Karpas-422 (cell line): Measurements from ENCODE around the gene MRPL32. TPM values are rescaled to one million over a fixed set of nuclear protein-coding genes. Genes with fewer than 3 reads are reported as not detected.

Experiments
- DNase-seq: peaks from one replicate; pipeline ENCODE4 v3.0.0-alpha.2; 2015
- H2AFZ ChIP-seq: fragments of 200-600 bp; sonication (generic); 2 replicates; pipeline ENCODE4 v1.6.1; 2014; ENCODE audit warnings: antibody characterized with exemption, low read length, mixed read lengths
- H3K27ac ChIP-seq: fragments of 200-600 bp; sonication (generic); 2 replicates; pipeline ENCODE4 v1.5.1; 2014; ENCODE audit warnings: mild to moderate bottlenecking, low read length, moderate library complexity
- H3K27me3 ChIP-seq: fragments of 200-600 bp; sonication (generic); 2 replicates; pipeline ENCODE4 v1.6.1; 2014; ENCODE audit warnings: low read length, mixed read lengths
- H3K36me3 ChIP-seq: fragments of 200-600 bp; sonication (generic); 2 replicates; pipeline ENCODE4 v1.6.1; 2014; ENCODE audit warnings: low read length, mixed read lengths; ENCODE audit not compliant: insufficient read depth
- H3K4me1 ChIP-seq: fragments of 200-600 bp; sonication (generic); 2 replicates; pipeline ENCODE4 v1.6.1; 2014; ENCODE audit warnings: mild to moderate bottlenecking, low read length, mixed read lengths
- H3K4me2 ChIP-seq: fragments of 200-600 bp; sonication (generic); 2 replicates; pipeline ENCODE4 v1.6.1; 2014; ENCODE audit warnings: low read length, low read depth, mild to moderate bottlenecking; ENCODE audit not compliant: poor library complexity, severe bottlenecking
- H3K4me3 ChIP-seq: fragments of 200-600 bp; sonication (generic); 2 replicates; pipeline ENCODE4 v1.5.1; 2014; ENCODE audit warnings: mild to moderate bottlenecking, antibody characterized with exemption, low read length, mixed read lengths
- H3K79me2 ChIP-seq: fragments of 200-600 bp; sonication (generic); 2 replicates; pipeline ENCODE4 v1.6.1; 2014; ENCODE audit warnings: mild to moderate bottlenecking, low read length, mixed read lengths
- H3K9ac ChIP-seq: fragments of 200-600 bp; sonication (generic); 2 replicates; pipeline ENCODE4 v1.6.0; 2014; ENCODE audit warnings: low read length
- H3K9me2 ChIP-seq: fragments of 200-600 bp; sonication (generic), shearing (Covaris generic); replicated peaks from 2 replicates; pipeline ENCODE4 v1.6.0; 2014; ENCODE audit warnings: mild to moderate bottlenecking, low read length, moderate library complexity; ENCODE audit not compliant: insufficient read depth
- H3K9me3 ChIP-seq: fragments of 300-700, 200-600 bp; sonication (generic); 2 replicates; pipeline ENCODE4 v1.6.1; 2014; ENCODE audit warnings: low read length, mixed read lengths
- H4K20me1 ChIP-seq: fragments of 200-600 bp; sonication (generic); 2 replicates; pipeline ENCODE4 v1.6.1; 2014; ENCODE audit warnings: mild to moderate bottlenecking, antibody characterized with exemption, low read length, low read depth; ENCODE audit not compliant: insufficient read depth
- total RNA-seq: library from RNA; depleted of rRNA; stranded (reverse); fragments of >200 nt; shearing (Covaris generic); gene quantifications from 2 replicates; pipeline ENCODE4 v1.2.3, GENCODE V29; 2014; ENCODE audit warnings: low replicate concordance

Gene MRPL32
- total RNA-seq, 1 experiment from 2014 or later = 41.6 TPM

- no peaks in the 10 kb centered on the region for H3K9me2 ChIP-seq
- no peak overlapping the region for H3K4me3 ChIP-seq
- no peak overlapping the region for H3K9ac ChIP-seq
- H3K27me3 ChIP-seq = no peaks in the 10 kb centered on the region
- H2AFZ ChIP-seq = no peak overlapping the region
- H3K4me1 ChIP-seq = no peaks in the 10 kb centered on the region
- H3K79me2 ChIP-seq = no peaks in the 10 kb centered on the region
- H3K36me3 ChIP-seq = no peaks in the 10 kb centered on the region
- H3K27ac ChIP-seq = no peak overlapping the region
- no peak overlapping the region for H3K4me2 ChIP-seq
- H3K9me3 ChIP-seq = no peaks in the 10 kb centered on the region
- H4K20me1 ChIP-seq = no peaks in the 10 kb centered on the region
- DNase-seq = no peak
Observed at GRCh38 chr7:42964293-42964692, 32.1 kb downstream of the MRPL32 start.

- Histone ChIP-seq H3K4me2 (no peak overlapping the region), H3K36me3 (no peaks in the 10 kb centered on the region), H3K79me2 (no peaks in the 10 kb centered on the region), H3K4me1 (no peaks in the 10 kb centered on the region), H3K27me3 (no peaks in the 10 kb centered on the region), H3K9ac (no peak overlapping the region), H2AFZ (no peak overlapping the region), H3K9me3 (no peaks in the 10 kb centered on the region), H3K9me2 (no peaks in the 10 kb centered on the region), H3K27ac (no peak overlapping the region), H4K20me1 (no peaks in the 10 kb centered on the region), H3K4me3 (no peak overlapping the region)
- DNase-seq = no peak
Observed at GRCh38 chr7:42964849-42965805, 33.0 kb downstream of the MRPL32 start.

GRCh38 chr7:42967391-42967790, 35.2 kb downstream of the MRPL32 start:
- no peaks in the 10 kb centered on the region for H3K27me3 ChIP-seq
- DNase-seq = no peak
- no peaks in the 10 kb centered on the region for H3K36me3 ChIP-seq
- no peaks in the 10 kb centered on the region for H3K9me3 ChIP-seq
- H3K4me1 ChIP-seq = no peaks in the 10 kb centered on the region
- H3K79me2 ChIP-seq = no peaks in the 10 kb centered on the region
- no peak overlapping the region for H3K4me2 ChIP-seq
- no peak overlapping the region for H2AFZ ChIP-seq
- no peak overlapping the region for H3K9ac ChIP-seq
- H3K9me2 ChIP-seq = no peaks in the 10 kb centered on the region
- no peak overlapping the region for H3K4me3 ChIP-seq
- H4K20me1 ChIP-seq = no peaks in the 10 kb centered on the region
- no peak overlapping the region for H3K27ac ChIP-seq

- Histone ChIP-seq H3K27ac (no peak overlapping the region), H3K9me2 (no peaks in the 10 kb centered on the region), H3K4me2 (no peak overlapping the region), H3K36me3 (no peaks in the 10 kb centered on the region), H3K9ac (no peak overlapping the region), H2AFZ (no peak overlapping the region), H4K20me1 (no peaks in the 10 kb centered on the region), H3K9me3 (no peaks in the 10 kb centered on the region), H3K79me2 (no peaks in the 10 kb centered on the region), H3K27me3 (no peaks in the 10 kb centered on the region), H3K4me1 (no peaks in the 10 kb centered on the region), H3K4me3 (no peak overlapping the region)
- DNase-seq = peak; percentile 49
Observed at GRCh38 chr7:42972699-42973500, 40.7 kb downstream of the MRPL32 start.

- DNase-seq = no peak
- no peaks in the 10 kb centered on the region for H3K9me2 ChIP-seq
- no peak overlapping the region for H3K27ac ChIP-seq
- no peaks in the 10 kb centered on the region for H4K20me1 ChIP-seq
- H2AFZ ChIP-seq = no peak overlapping the region
- H3K79me2 ChIP-seq = no peaks in the 10 kb centered on the region
- no peaks in the 10 kb centered on the region for H3K27me3 ChIP-seq
- no peak overlapping the region for H3K9ac ChIP-seq
- H3K36me3 ChIP-seq = no peaks in the 10 kb centered on the region
- no peaks in the 10 kb centered on the region for H3K9me3 ChIP-seq
- no peak overlapping the region for H3K4me2 ChIP-seq
- no peak overlapping the region for H3K4me3 ChIP-seq
- no peaks in the 10 kb centered on the region for H3K4me1 ChIP-seq
Observed at GRCh38 chr7:42976371-42976770, 44.2 kb downstream of the MRPL32 start.

- Histone ChIP-seq H3K27ac (no peak overlapping the region), H2AFZ (no peak overlapping the region), H3K36me3 (no peaks in the 10 kb centered on the region), H3K27me3 (no peaks in the 10 kb centered on the region), H4K20me1 (no peaks in the 10 kb centered on the region), H3K9me3 (no peaks in the 10 kb centered on the region), H3K4me2 (no peak overlapping the region), H3K79me2 (no peaks in the 10 kb centered on the region), H3K4me1 (no peaks in the 10 kb centered on the region), H3K9me2 (no peaks in the 10 kb centered on the region), H3K4me3 (no peak overlapping the region), H3K9ac (no peak overlapping the region)
- DNase-seq = no peak
Observed at GRCh38 chr7:42978496-42978895, 46.3 kb downstream of the MRPL32 start.

- Histone ChIP-seq H3K36me3 (no peaks in the 10 kb centered on the region), H3K4me1 (no peaks in the 10 kb centered on the region), H3K9me3 (no peaks in the 10 kb centered on the region), H3K4me3 (no peak overlapping the region), H3K27ac (no peak overlapping the region), H2AFZ (no peak overlapping the region), H3K4me2 (no peak overlapping the region), H3K79me2 (no peaks in the 10 kb centered on the region), H3K9ac (no peak overlapping the region), H4K20me1 (no peaks in the 10 kb centered on the region), H3K27me3 (no peaks in the 10 kb centered on the region), H3K9me2 (no peaks in the 10 kb centered on the region)
- DNase-seq = no peak
Observed at GRCh38 chr7:42980084-42980483, 47.9 kb downstream of the MRPL32 start.

GRCh38 chr7:42980514-42980913, 48.3 kb downstream of the MRPL32 start:
- Histone ChIP-seq H3K36me3 (no peaks in the 10 kb centered on the region), H3K4me3 (no peak overlapping the region), H4K20me1 (no peaks in the 10 kb centered on the region), H3K27ac (no peak overlapping the region), H3K27me3 (no peaks in the 10 kb centered on the region), H3K4me1 (no peaks in the 10 kb centered on the region), H3K9ac (no peak overlapping the region), H3K9me2 (no peaks in the 10 kb centered on the region), H3K9me3 (no peaks in the 10 kb centered on the region), H3K4me2 (no peak overlapping the region), H2AFZ (no peak overlapping the region), H3K79me2 (no peaks in the 10 kb centered on the region)
- DNase-seq = no peak
